IMR-90 (cell line): ENCODE measurements around the gene CYS1. TPM values are rescaled to one million over a fixed set of nuclear protein-coding genes. Genes with fewer than 3 reads are reported as not detected.

Experiments
- ATAC-seq: fragments of 200-7000 bp; cut with Tn5 transposase; 2 replicates; pipeline ENCODE4 v1.9.1; 2020; ENCODE audit warnings: low read depth, mild to moderate bottlenecking, moderate library complexity
- BruUV-seq: library from RNA; stranded (reverse); fragments of 400-500 nt; replicated peaks from 2 replicates; lab custom pipeline; 2021; lab: Mats Ljungman, UMichigan
- CTCF ChIA-PET: fragments of 300-600 bp; formaldehyde crosslinking; extraction: SDS; loops from one replicate; lab custom pipeline; 2021; ENCODE audit warnings: antibody characterized with exemption; lab: Yijun Ruan, JAX
- POLR2A ChIA-PET: fragments of 300-600 bp; sonication (Branson Sonifier 250); formaldehyde crosslinking; loops from one replicate; lab custom pipeline; 2022; ENCODE audit warnings: antibody characterized with exemption; ENCODE audit not compliant: unreplicated experiment; lab: Charles Lee
- DNase-seq: peaks from one replicate; pipeline ENCODE4 v3.0.0; 2013
- H2AFZ ChIP-seq: replicated peaks from 2 replicates; pipeline ENCODE3; 2013; ENCODE audit warnings: low read length, mild to moderate bottlenecking; ENCODE audit not compliant: poor library complexity
- H2AK5ac ChIP-seq: 2 replicates; pipeline ENCODE4 v1.6.1; 2013; ENCODE audit warnings: low read depth, low read length, inconsistent platforms
- H2AK9ac ChIP-seq: replicated peaks from 2 replicates; pipeline ENCODE3; 2013; ENCODE audit warnings: mild to moderate bottlenecking, low read depth, low read length, moderate library complexity; ENCODE audit not compliant: poor library complexity
- H2BK120ac ChIP-seq: 2 replicates; pipeline ENCODE4 v1.6.1; 2013; ENCODE audit warnings: low read depth, low read length, inconsistent platforms
- H2BK15ac ChIP-seq: 3 replicates; pipeline ENCODE4 v1.6.1; 2013; ENCODE audit warnings: low read depth, low read length, inconsistent platforms
- H2BK20ac ChIP-seq: 2 replicates; pipeline ENCODE4 v1.6.1; 2013; ENCODE audit warnings: low read depth, mild to moderate bottlenecking, inconsistent platforms, low read length, moderate library complexity
- H2BK5ac ChIP-seq: 2 replicates; pipeline ENCODE4 v1.6.1; 2013; ENCODE audit warnings: mild to moderate bottlenecking, low read depth, low read length, inconsistent platforms; ENCODE audit not compliant: poor library complexity, severe bottlenecking
- H3K14ac ChIP-seq: replicated peaks from 2 replicates; pipeline ENCODE4 v1.6.1; 2013; ENCODE audit warnings: low read depth, low read length, inconsistent platforms
- H3K18ac ChIP-seq: 2 replicates; pipeline ENCODE4 v1.6.1; 2013; ENCODE audit warnings: low read depth, low read length, control low read depth
- H3K23ac ChIP-seq: 2 replicates; pipeline ENCODE4 v1.6.1; 2013; ENCODE audit warnings: low read depth, low read length, inconsistent platforms
- H3K27ac ChIP-seq: 2 replicates; pipeline ENCODE4 v1.5.1; 2013; ENCODE audit warnings: mild to moderate bottlenecking, control low read depth, low read length; ENCODE audit not compliant: insufficient read depth
- H3K27me3 ChIP-seq: 2 replicates; pipeline ENCODE4 v1.6.1; 2013; ENCODE audit warnings: low read length; ENCODE audit not compliant: control insufficient read depth, insufficient read depth
- H3K36me3 ChIP-seq: 2 replicates; pipeline ENCODE4 v1.6.1; 2013; ENCODE audit warnings: low read length, mixed read lengths; ENCODE audit not compliant: control insufficient read depth, insufficient read depth
- H3K4ac ChIP-seq: 2 replicates; pipeline ENCODE4 v1.6.1; 2013; ENCODE audit warnings: low read depth, low read length, inconsistent platforms
- H3K4me1 ChIP-seq: 2 replicates; pipeline ENCODE4 v1.6.1; 2013; ENCODE audit warnings: low read length, mixed read lengths; ENCODE audit not compliant: control insufficient read depth, insufficient read depth
- H3K4me2 ChIP-seq: 2 replicates; pipeline ENCODE4 v1.6.1; 2013; ENCODE audit warnings: low read depth, mild to moderate bottlenecking, control low read depth, low read length, moderate library complexity
- H3K4me3 ChIP-seq: 2 replicates; pipeline ENCODE4 v1.5.1; 2013; ENCODE audit warnings: low read depth, mild to moderate bottlenecking, control low read depth, low read length, moderate library complexity; ENCODE audit not compliant: insufficient read depth
- H3K56ac ChIP-seq: 2 replicates; pipeline ENCODE4 v1.6.1; 2013; ENCODE audit warnings: low read length, inconsistent platforms; ENCODE audit not compliant: insufficient read depth; ENCODE audit errors: extremely low read depth
- H3K79me1 ChIP-seq, 2 experiments: 2 replicates each; pipeline ENCODE4 v1.6.1; 2013; ENCODE audit warnings: low read length in 2 of 2, inconsistent platforms in 1 of 2, low read depth in 1 of 2
- H3K9ac ChIP-seq: 2 replicates; pipeline ENCODE4 v1.6.1; 2013; ENCODE audit warnings: low read depth, low read length, control low read depth
- H3K9me1 ChIP-seq: 2 replicates; pipeline ENCODE4 v1.6.1; 2013; ENCODE audit warnings: low read length, inconsistent platforms; ENCODE audit not compliant: insufficient read depth
- H3K9me3 ChIP-seq: 2 replicates; pipeline ENCODE4 v1.6.1; 2013; ENCODE audit warnings: low read length; ENCODE audit not compliant: control insufficient read depth, insufficient read depth
- H4K20me1 ChIP-seq: 2 replicates; pipeline ENCODE4 v1.6.1; 2013; ENCODE audit warnings: low read length, inconsistent platforms; ENCODE audit not compliant: insufficient read depth
- H4K5ac ChIP-seq: 2 replicates; pipeline ENCODE4 v1.6.1; 2013; ENCODE audit warnings: mild to moderate bottlenecking, low read depth, low read length, control low read depth
- H4K8ac ChIP-seq, 2 experiments: 2 replicates each; pipeline ENCODE4 v1.6.1; 2013; ENCODE audit warnings: low read depth in 2 of 2, low read length in 2 of 2, control low read depth in 1 of 2, inconsistent platforms in 1 of 2
- H4K91ac ChIP-seq: 2 replicates; pipeline ENCODE4 v1.6.1; 2013; ENCODE audit warnings: low read depth, low read length, inconsistent platforms; ENCODE audit not compliant: insufficient read depth
- BHLHE40 ChIP-seq: fragments of 150-350 bp; IDR thresholded peaks from 2 replicates; pipeline ENCODE4 v1.6.1; 2016; ENCODE audit warnings: mild to moderate bottlenecking, low read depth, low read length
- CEBPB ChIP-seq: IDR thresholded peaks from 2 replicates; pipeline ENCODE4 v1.6.1; 2012; ENCODE audit warnings: low read depth, low read length, improper control_type of control experiment
- CHD1 ChIP-seq: IDR thresholded peaks from 2 replicates; pipeline ENCODE4 v1.6.1; 2012; ENCODE audit warnings: low read depth, low read length, improper control_type of control experiment
- CTCF ChIP-seq: conservative IDR thresholded peaks from 2 replicates; pipeline ENCODE4 v1.5.1; 2012; ENCODE audit warnings: mild to moderate bottlenecking, low read depth, low read length, improper control_type of control experiment
- ELK1 ChIP-seq: fragments of 150-350 bp; IDR thresholded peaks from 2 replicates; pipeline ENCODE4 v1.6.1; 2016; ENCODE audit warnings: low read depth, mild to moderate bottlenecking, low read length, moderate library complexity, borderline replicate concordance
- FOS ChIP-seq: fragments of 150-350 bp; IDR thresholded peaks from 2 replicates; pipeline ENCODE4 v1.6.1; 2016; ENCODE audit warnings: low read depth, low read length
- MAFK ChIP-seq: IDR thresholded peaks from 2 replicates; pipeline ENCODE4 v1.6.1; 2012; ENCODE audit warnings: low read depth, low read length, improper control_type of control experiment
- MXI1 ChIP-seq: IDR thresholded peaks from 2 replicates; pipeline ENCODE4 v1.6.1; 2012; ENCODE audit warnings: low read depth, mild to moderate bottlenecking, low read length, moderate library complexity, borderline replicate concordance
- NFE2L2 ChIP-seq: fragments of 150-350 bp; IDR thresholded peaks from 2 replicates; pipeline ENCODE4 v1.6.1; 2016; ENCODE audit warnings: low read depth, mild to moderate bottlenecking, low read length
- POLR2A ChIP-seq: IDR thresholded peaks from 2 replicates; pipeline ENCODE4 v1.6.1; 2012; ENCODE audit warnings: mild to moderate bottlenecking, low read depth, low read length
- RCOR1 ChIP-seq: IDR thresholded peaks from 2 replicates; pipeline ENCODE4 v1.6.1; 2012; ENCODE audit warnings: mild to moderate bottlenecking, low read length, improper control_type of control experiment; ENCODE audit not compliant: insufficient replicate concordance
- RFX5 ChIP-seq: IDR thresholded peaks from 2 replicates; pipeline ENCODE4 v1.8.0; 2012; ENCODE audit warnings: low read depth, mild to moderate bottlenecking, low read length, moderate library complexity
- SMC3 ChIP-seq: fragments of 150-350 bp; IDR thresholded peaks from 2 replicates; pipeline ENCODE4 v1.6.1; 2016; ENCODE audit warnings: low read depth, mild to moderate bottlenecking, antibody characterized with exemption, low read length, moderate library complexity
- WGBS, 2 experiments: methylation state at CpG; one replicate each; pipeline versions ENCODE4 v1.1.5 to v1.1.7; 2013; ENCODE audit warnings: missing lambda C conversion rate in 2 of 2; ENCODE audit not compliant: insufficient read length in 1 of 2; ENCODE audit errors: extremely low coverage in 2 of 2; 5-methylcytosine and 5-hydroxymethylcytosine counted together
- dilution Hi-C: fragments of 300-500 bp; cut with HindIII; formaldehyde crosslinking; loops from one replicate; pipeline ENCODE4 v1.14.3; 2018; ENCODE audit warnings: low sequenced_read_pairs; ENCODE audit not compliant: unreplicated experiment
- in situ Hi-C: fragments of 300-500 bp; cut with MboI; formaldehyde crosslinking; loops from 3 replicates; pipeline ENCODE4 v1.14.3; 2019; ENCODE audit warnings: low sequenced_read_pairs, inconsistent platforms, mixed read lengths
- intact Hi-C: fragments of 100-400 bp; cut with micrococcal nuclease; formaldehyde crosslinking; loops from 2 replicates; pipeline ENCODE4 v1.10.0; 2022
- polyA plus RNA-seq, 3 experiments: library from polyadenylated mRNA; depleted of rRNA; stranded (reverse); fragments of >200 nt; gene quantifications; 2 replicates each; pipeline ENCODE4 v1.2.3, GENCODE V29; 2012; ENCODE audit warnings: low replicate concordance in 1 of 3
- total RNA-seq: library from RNA; depleted of rRNA; stranded (reverse); fragments of >200 nt; gene quantifications from 2 replicates; pipeline ENCODE4 v1.2.3, GENCODE V29; 2012

Gene CYS1
- total and polyA plus RNA-seq, 2 of the 4 experiments (the other 2 are of a cell fraction): under 0.01 to 0.12 TPM

- in situ Hi-C loops: no loop called here
- H3K4me1 ChIP-seq: peaks cover 2% of the 10 kb centered on the region; the same call in 1 of the 2 replicates
- H2BK5ac ChIP-seq: no peak overlapping the region
- no peak for ATAC-seq
- H2BK20ac ChIP-seq: no peak overlapping the region
- peaks cover 2% of the 10 kb centered on the region; the same call in 1 of the 2 replicates for H3K9me3 ChIP-seq
- BruUV-seq: no TSS peak
- H2AK5ac ChIP-seq: peak overlapping the region; percentile 16; the same call in 1 of the 2 replicates
- no peak for DNase-seq
- no peak overlapping the region for H2AK9ac ChIP-seq
- H3K4ac ChIP-seq: no peak overlapping the region
- intact Hi-C loops: no loop called here
- H3K56ac ChIP-seq: no peak overlapping the region
- H3K79me1 ChIP-seq: no peaks in the 10 kb centered on the region
- no peak overlapping the region for H4K5ac ChIP-seq
- no peak overlapping the region for H3K9ac ChIP-seq
- H2BK15ac ChIP-seq: no peak overlapping the region
- no peak overlapping the region for H3K4me2 ChIP-seq
- POLR2A ChIA-PET: no interaction called here
- H3K27ac ChIP-seq: no peak overlapping the region
- dilution Hi-C loops: no loop called here
- no peak overlapping the region for H4K8ac ChIP-seq
- H2AFZ ChIP-seq: no peak overlapping the region
- peaks cover 6% of the 10 kb centered on the region; the same call in 1 of the 2 replicates for H3K9me1 ChIP-seq
- no peak overlapping the region for H4K91ac ChIP-seq
- no peak for TF ChIP-seq CHD1
- no peak for TF ChIP-seq MXI1
- TF ChIP-seq RFX5: no peak
- no peak for TF ChIP-seq NFE2L2
- TF ChIP-seq MAFK: no peak
- no peak for TF ChIP-seq POLR2A
- TF ChIP-seq SMC3: no peak
- TF ChIP-seq CTCF: no peak
- TF ChIP-seq CEBPB: no peak
- no peak for TF ChIP-seq RCOR1
- no peak for TF ChIP-seq FOS
- TF ChIP-seq BHLHE40: no peak
- TF ChIP-seq ELK1: no peak
- no peak overlapping the region for H3K18ac ChIP-seq
- H3K36me3 ChIP-seq: no peaks in the 10 kb centered on the region
- no peak overlapping the region for H3K14ac ChIP-seq
- 83% methylated on average over 2 of the region's 10 CpGs; no CpG with 5 or more reads in 1 of the 2 experiments for WGBS, 2 experiments
- no peak overlapping the region for H3K23ac ChIP-seq
- CTCF ChIA-PET: no interaction called here
- peaks cover 8% of the 10 kb centered on the region; the same call in 1 of the 2 replicates for H3K27me3 ChIP-seq
- no peaks in the 10 kb centered on the region for H4K20me1 ChIP-seq
- no peak overlapping the region for H2BK120ac ChIP-seq
- H3K4me3 ChIP-seq: no peak overlapping the region
Observed at GRCh38 chr2:10022966-10023662, 57.1 kb downstream of the CYS1 start.
